ENCODE results near the gene B3GNT8. TPM values are rescaled to one million over a fixed set of nuclear protein-coding genes. Genes with fewer than 3 reads are reported as not detected.

The B3GNT8 gene
- total and polyA plus RNA-seq, 2 experiments from 2014 or later = 0.71 to 1.8 TPM

DNA sequence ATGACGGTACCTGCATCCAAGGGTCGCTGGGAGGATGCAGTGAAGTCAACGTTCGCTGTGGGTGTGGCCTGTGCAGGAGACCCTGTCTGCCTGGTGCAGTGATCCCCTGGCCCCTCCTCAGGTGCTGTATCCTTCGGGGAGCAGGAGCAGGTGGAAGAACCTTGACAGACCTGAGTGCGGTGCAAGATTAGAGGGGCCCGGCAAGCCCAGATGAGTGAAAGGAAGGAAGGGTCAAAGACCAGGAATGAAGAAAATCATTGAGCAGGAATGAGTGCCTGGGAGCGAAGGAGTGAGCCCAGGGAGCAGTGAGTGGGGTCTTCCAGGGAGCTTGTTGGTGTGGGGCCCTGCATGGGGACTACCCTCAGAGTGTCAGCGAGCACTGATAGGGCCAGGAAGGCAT, 12.7 kb downstream of the B3GNT8 start (continued):
- TF ChIP-seq, protein P1, sequence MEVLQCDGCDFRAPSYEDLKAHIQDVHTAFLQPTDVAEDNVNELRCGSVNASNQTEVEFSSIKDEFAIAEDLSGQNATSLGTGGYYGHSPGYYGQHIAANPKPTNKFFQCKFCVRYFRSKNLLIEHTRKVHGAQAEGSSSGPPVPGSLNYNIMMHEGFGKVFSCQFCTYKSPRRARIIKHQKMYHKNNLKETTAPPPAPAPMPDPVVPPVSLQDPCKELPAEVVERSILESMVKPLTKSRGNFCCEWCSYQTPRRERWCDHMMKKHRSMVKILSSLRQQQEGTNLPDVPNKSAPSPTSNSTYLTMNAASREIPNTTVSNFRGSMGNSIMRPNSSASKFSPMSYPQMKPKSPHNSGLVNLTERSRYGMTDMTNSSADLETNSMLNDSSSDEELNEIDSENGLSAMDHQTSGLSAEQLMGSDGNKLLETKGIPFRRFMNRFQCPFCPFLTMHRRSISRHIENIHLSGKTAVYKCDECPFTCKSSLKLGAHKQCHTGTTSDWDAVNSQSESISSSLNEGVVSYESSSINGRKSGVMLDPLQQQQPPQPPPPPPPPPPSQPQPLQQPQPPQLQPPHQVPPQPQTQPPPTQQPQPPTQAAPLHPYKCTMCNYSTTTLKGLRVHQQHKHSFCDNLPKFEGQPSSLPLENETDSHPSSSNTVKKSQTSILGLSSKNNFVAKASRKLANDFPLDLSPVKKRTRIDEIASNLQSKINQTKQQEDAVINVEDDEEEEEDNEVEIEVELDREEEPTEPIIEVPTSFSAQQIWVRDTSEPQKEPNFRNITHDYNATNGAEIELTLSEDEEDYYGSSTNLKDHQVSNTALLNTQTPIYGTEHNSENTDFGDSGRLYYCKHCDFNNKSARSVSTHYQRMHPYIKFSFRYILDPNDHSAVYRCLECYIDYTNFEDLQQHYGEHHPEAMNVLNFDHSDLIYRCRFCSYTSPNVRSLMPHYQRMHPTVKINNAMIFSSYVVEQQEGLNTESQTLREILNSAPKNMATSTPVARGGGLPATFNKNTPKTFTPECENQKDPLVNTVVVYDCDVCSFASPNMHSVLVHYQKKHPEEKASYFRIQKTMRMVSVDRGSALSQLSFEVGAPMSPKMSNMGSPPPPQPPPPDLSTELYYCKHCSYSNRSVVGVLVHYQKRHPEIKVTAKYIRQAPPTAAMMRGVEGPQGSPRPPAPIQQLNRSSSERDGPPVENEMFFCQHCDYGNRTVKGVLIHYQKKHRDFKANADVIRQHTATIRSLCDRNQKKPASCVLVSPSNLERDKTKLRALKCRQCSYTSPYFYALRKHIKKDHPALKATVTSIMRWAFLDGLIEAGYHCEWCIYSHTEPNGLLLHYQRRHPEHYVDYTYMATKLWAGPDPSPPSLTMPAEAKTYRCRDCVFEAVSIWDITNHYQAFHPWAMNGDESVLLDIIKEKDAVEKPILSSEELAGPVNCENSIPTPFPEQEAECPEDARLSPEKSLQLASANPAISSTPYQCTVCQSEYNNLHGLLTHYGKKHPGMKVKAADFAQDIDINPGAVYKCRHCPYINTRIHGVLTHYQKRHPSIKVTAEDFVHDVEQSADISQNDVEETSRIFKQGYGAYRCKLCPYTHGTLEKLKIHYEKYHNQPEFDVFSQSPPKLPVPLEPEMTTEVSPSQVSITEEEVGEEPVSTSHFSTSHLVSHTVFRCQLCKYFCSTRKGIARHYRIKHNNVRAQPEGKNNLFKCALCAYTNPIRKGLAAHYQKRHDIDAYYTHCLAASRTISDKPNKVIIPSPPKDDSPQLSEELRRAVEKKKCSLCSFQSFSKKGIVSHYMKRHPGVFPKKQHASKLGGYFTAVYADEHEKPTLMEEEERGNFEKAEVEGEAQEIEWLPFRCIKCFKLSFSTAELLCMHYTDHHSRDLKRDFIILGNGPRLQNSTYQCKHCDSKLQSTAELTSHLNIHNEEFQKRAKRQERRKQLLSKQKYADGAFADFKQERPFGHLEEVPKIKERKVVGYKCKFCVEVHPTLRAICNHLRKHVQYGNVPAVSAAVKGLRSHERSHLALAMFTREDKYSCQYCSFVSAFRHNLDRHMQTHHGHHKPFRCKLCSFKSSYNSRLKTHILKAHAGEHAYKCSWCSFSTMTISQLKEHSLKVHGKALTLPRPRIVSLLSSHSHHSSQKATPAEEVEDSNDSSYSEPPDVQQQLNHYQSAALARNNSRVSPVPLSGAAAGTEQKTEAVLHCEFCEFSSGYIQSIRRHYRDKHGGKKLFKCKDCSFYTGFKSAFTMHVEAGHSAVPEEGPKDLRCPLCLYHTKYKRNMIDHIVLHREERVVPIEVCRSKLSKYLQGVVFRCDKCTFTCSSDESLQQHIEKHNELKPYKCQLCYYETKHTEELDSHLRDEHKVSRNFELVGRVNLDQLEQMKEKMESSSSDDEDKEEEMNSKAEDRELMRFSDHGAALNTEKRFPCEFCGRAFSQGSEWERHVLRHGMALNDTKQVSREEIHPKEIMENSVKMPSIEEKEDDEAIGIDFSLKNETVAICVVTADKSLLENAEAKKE (CRISPR knock-in tag; IDR thresholded peaks at IDR 0.05) = no peak
- no peak for TF ChIP-seq ZNF114 (CRISPR knock-in tag; IDR thresholded peaks at IDR 0.05)
- TF ChIP-seq ZNF331 (CRISPR knock-in tag; IDR thresholded peaks at IDR 0.05; ENCODE audit: low read depth) = no peak
- no peak for TF ChIP-seq EZH2 (IDR thresholded peaks at IDR 0.05; ENCODE audit: low read depth, unreplicated experiment)
- no peak for TF ChIP-seq POLR2AphosphoS5 (IDR thresholded peaks at IDR 0.05; ENCODE audit: low read depth)
- no peak for TF ChIP-seq STAT1 (IDR thresholded peaks at IDR 0.05; ENCODE audit: unreplicated experiment)
- TF ChIP-seq NANOG (IDR thresholded peaks at IDR 0.05; ENCODE audit: borderline replicate concordance) = no peak

GRCh38 chr19:41413947-41414346, 13.2 kb downstream of the B3GNT8 start:
- DNase-seq (ENCODE audit: low spot score) = no peak
- Histone ChIP-seq H4K20me1 (replicated peaks; ENCODE audit: insufficient read depth) (no peaks in the 10 kb centered on the region), H3K9me2 (ENCODE audit: insufficient read depth) (no peaks in the 10 kb centered on the region), H3K4me1 (ENCODE audit: insufficient read depth) (no peaks in the 10 kb centered on the region), H3K27me3 (ENCODE audit: insufficient read depth) (no peaks in the 10 kb centered on the region), H3K4me3 (no peak overlapping the region), H2AFZ (no peak overlapping the region), H3K27ac (ENCODE audit: low read depth) (no peak overlapping the region), H3K79me2 (replicated peaks; ENCODE audit: insufficient read depth) (no peaks in the 10 kb centered on the region), H3K36me3 (ENCODE audit: insufficient read depth) (no peaks in the 10 kb centered on the region), H3F3A (replicated peaks; ENCODE audit: low read depth) (no peaks in the 10 kb centered on the region), H3K4me2 (no peak overlapping the region)
- Mint-ChIP-seq H3K27me3 (ENCODE audit: insufficient read depth, low read depth, poor library complexity) (peaks cover 10% of the 10 kb centered on the region), H3K4me1 (no peaks in the 10 kb centered on the region; the same call in 2 of the 3 replicates), H3K27ac (no peak overlapping the region), H3K4me3 (no peak overlapping the region), H3K36me3 (ENCODE audit: low read depth) (peaks cover 19% of the 10 kb centered on the region), H3K9me3 (no peaks in the 10 kb centered on the region)
- no peak for ATAC-seq
- TF ChIP-seq POLR2AphosphoS5 (IDR thresholded peaks at IDR 0.05; ENCODE audit: low read depth) (no peak), EZH2phosphoT487 (IDR thresholded peaks at IDR 0.05; ENCODE audit: unreplicated experiment) (no peak)
- TF ChIP-seq, protein P2, sequence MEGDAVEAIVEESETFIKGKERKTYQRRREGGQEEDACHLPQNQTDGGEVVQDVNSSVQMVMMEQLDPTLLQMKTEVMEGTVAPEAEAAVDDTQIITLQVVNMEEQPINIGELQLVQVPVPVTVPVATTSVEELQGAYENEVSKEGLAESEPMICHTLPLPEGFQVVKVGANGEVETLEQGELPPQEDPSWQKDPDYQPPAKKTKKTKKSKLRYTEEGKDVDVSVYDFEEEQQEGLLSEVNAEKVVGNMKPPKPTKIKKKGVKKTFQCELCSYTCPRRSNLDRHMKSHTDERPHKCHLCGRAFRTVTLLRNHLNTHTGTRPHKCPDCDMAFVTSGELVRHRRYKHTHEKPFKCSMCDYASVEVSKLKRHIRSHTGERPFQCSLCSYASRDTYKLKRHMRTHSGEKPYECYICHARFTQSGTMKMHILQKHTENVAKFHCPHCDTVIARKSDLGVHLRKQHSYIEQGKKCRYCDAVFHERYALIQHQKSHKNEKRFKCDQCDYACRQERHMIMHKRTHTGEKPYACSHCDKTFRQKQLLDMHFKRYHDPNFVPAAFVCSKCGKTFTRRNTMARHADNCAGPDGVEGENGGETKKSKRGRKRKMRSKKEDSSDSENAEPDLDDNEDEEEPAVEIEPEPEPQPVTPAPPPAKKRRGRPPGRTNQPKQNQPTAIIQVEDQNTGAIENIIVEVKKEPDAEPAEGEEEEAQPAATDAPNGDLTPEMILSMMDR (conservative IDR thresholded peaks at IDR 0.05; ENCODE audit: low read depth in 2 of 2) = no peak
- TF ChIP-seq, protein P1 (CRISPR knock-in tag; IDR thresholded peaks at IDR 0.05) = no peak

Measured in GM23338 (cell line).